ENCODE measurements around the gene SPNS2. TPM values are rescaled to one million over a fixed set of nuclear protein-coding genes. Genes with fewer than 3 reads are reported as not detected.

Gene SPNS2
- 7.3 to 13.9 TPM (median 10.7 TPM) in 5 replicates for total RNA-seq (2022; extraction: Qiagen RNA extraction; ENCODE audit: low read depth)

GRCh38 chr17:4498461-4499397 is at the start of gene SPNS2:
TSS of gene SPNS2 (plus strand) at chr17:4498881. CDS start at chr17:4499048, 167 bp downstream.

GRCh38 chr17:4554997-4555799 is 56.5 kb downstream of the SPNS2 start, which contains the start of gene MYBBP1A:
TSS of gene MYBBP1A (minus strand) at chr17:4555384. CDS start at chr17:4555324, 60 bp downstream.

DNA sequence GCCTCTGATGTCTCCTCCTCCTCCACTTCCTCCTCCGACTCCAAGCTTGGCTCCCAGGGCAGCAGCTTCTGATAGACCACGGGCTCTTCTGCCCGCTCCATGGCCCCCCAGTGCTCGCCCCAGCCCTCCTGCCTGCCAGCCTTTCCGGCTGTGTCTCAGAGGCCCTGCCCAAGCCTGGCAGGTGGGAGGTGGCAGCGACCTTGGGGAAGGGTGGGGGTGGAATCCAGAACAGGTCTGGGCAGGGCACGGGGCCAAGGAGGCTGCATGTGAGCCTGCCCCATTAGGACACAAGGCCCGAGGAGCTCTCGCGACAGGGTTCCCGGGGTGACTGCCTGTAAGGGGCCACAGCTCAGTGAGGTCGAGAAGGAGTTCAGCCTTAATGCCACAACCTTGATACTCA is 61.7 kb downstream of the SPNS2 start, which contains the start of gene GGT6:
Gene GGT6 (minus strand): TSS at position 157 of the 400 bp plus-strand sequence. CDS start 56 bp downstream, at position 101.

GRCh38 chr17:4584101-4584916 is 85.6 kb downstream of the SPNS2 start, which contains the start of gene SMTNL2:
TSS of gene SMTNL2 (plus strand) at chr17:4584529. CDS start at chr17:4584606, 77 bp downstream.

Other genes with a start within 250 kb of the SPNS2 start
- 28.7 to 34.8 TPM (median 31.3 TPM) in 5 replicates for gene ANKFY1, start 234.9 kb upstream of the SPNS2 start, total RNA-seq (2022; extraction: Qiagen RNA extraction; ENCODE audit: low read depth)
- 73.1 to 95.8 TPM (median 92.1 TPM) in 5 replicates for gene UBE2G1, start 132.2 kb upstream of the SPNS2 start, total RNA-seq (2022; extraction: Qiagen RNA extraction; ENCODE audit: low read depth)
- gene SPNS3, start 64.9 kb upstream of the SPNS2 start, total RNA-seq (2022; extraction: Qiagen RNA extraction; ENCODE audit: low read depth): 0.05 TPM in 1 of 5 replicates, not detected in the others
- 102 to 120 TPM (median 113 TPM) in 5 replicates for gene MYBBP1A, start 56.5 kb downstream of the SPNS2 start, total RNA-seq (2022; extraction: Qiagen RNA extraction; ENCODE audit: low read depth)
- gene GGT6, start 61.7 kb downstream of the SPNS2 start, total RNA-seq (2022; extraction: Qiagen RNA extraction; ENCODE audit: low read depth): not detected in 5 replicates
- 0.12 to 0.99 TPM (median 0.31 TPM) in 5 replicates for gene SMTNL2, start 85.6 kb downstream of the SPNS2 start, total RNA-seq (2022; extraction: Qiagen RNA extraction; ENCODE audit: low read depth)
- gene ALOX15, start 142.8 kb downstream of the SPNS2 start, total RNA-seq (2022; extraction: Qiagen RNA extraction; ENCODE audit: low read depth): 0.11 to 0.30 TPM (median 0.28 TPM) in 3 of 5 replicates, not detected in the others
- 69.8 to 79.6 TPM (median 75.3 TPM) in 5 replicates for gene PELP1, start 205.3 kb downstream of the SPNS2 start, total RNA-seq (2022; extraction: Qiagen RNA extraction; ENCODE audit: low read depth)
- gene ARRB2, start 211.8 kb downstream of the SPNS2 start, total RNA-seq (2022; extraction: Qiagen RNA extraction; ENCODE audit: low read depth): 52.6 to 70.1 TPM (median 59.6 TPM) in 5 replicates
- 42.2 to 45.1 TPM (median 43.9 TPM) in 5 replicates for gene MED11, start 232.5 kb downstream of the SPNS2 start, total RNA-seq (2022; extraction: Qiagen RNA extraction; ENCODE audit: low read depth)
- 0.28 to 1.0 TPM (median 0.46 TPM) in 5 replicates for gene ZMYND15, start 241.0 kb downstream of the SPNS2 start, total RNA-seq (2022; extraction: Qiagen RNA extraction; ENCODE audit: low read depth)
- gene CXCL16, start 241.0 kb downstream of the SPNS2 start, total RNA-seq (2022; extraction: Qiagen RNA extraction; ENCODE audit: low read depth): 16.1 to 21.4 TPM (median 18.9 TPM) in 5 replicates